GM23248 (cell line): ENCODE results near the gene ERBB4.

Source experiments
- EZH2 ChIP-seq: fragments of 200-600 bp; sonication (generic); IDR thresholded peaks from 2 replicates; pipeline ENCODE4 v1.6.1; 2018; ENCODE audit warnings: antibody characterized with exemption, mild to moderate bottlenecking; ENCODE audit not compliant: insufficient read depth, poor library complexity, severe bottlenecking
- EZH2phosphoT487 ChIP-seq: fragments of 200-600 bp; sonication (generic); IDR thresholded peaks from 2 replicates; pipeline ENCODE4 v1.6.1; 2018; ENCODE audit warnings: antibody characterized with exemption, moderate library complexity, mild to moderate bottlenecking, low read depth; ENCODE audit not compliant: insufficient read depth

DNA sequence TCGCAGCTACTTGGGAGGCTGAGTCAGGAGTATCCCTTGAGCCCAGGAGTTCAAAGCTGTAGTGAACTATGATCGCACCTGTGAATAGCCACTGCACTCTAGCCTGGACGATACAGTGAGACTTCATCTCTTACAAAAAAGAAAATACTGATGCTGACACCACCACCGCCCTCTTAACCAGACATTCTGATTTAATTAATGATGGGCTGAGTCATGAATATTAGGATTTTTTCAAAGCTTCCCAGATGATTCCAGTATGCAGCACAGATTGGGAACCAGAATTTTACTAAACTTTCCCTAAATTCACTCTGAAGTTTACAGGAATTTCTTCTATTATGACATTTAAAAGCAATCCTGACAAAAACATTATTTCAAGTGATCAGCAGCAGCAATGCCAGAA lies 130.1 kb downstream of the ERBB4 start:
- TF ChIP-seq EZH2 = no peak
- no peak for TF ChIP-seq EZH2phosphoT487
